Measurements from ENCODE around the gene PEAR1.

The PEAR1 gene

GRCh38 chr1:156894711-156895454, 1.4 kb downstream of the PEAR1 start:
- Histone ChIP-seq H4K20me1 (ENCODE audit: insufficient read depth, low read length) (no peaks in the 10 kb centered on the region; the same call in 1 of the 2 replicates), H3K4me2 (ENCODE audit: insufficient read depth, low read length) (no peak overlapping the region), H3K27me3 (ENCODE audit: insufficient read depth, low read length, poor library complexity) (no peaks in the 10 kb centered on the region), H3K27ac (ENCODE audit: low read length) (no peak overlapping the region), H3K4me3 (ENCODE audit: low read depth in 1 of 2, low read length in 2 of 2) (no peak overlapping the region), H3K36me3 (ENCODE audit: insufficient read depth, low read length) (no peaks in the 10 kb centered on the region), H3K79me2 (ENCODE audit: insufficient read depth, low read length) (no peaks in the 10 kb centered on the region), H3K4me1 (ENCODE audit: insufficient read depth, low read length) (peaks cover 2% of the 10 kb centered on the region; the same call in 1 of the 2 replicates), H3K9me3 (ENCODE audit: insufficient read depth, low read length, severe bottlenecking) (no peaks in the 10 kb centered on the region), H3K9ac (ENCODE audit: low read depth, low read length) (no peak overlapping the region), H2AFZ (ENCODE audit: low read depth, low read length) (no peak overlapping the region)
- no peak for DNase-seq
- ATAC-seq (ENCODE audit: insufficient read depth, low read depth), result no peak
- TF ChIP-seq EZH2 (IDR thresholded peaks at IDR 0.05; ENCODE audit: borderline replicate concordance, low read depth, low read length, severe bottlenecking), result no peak

- Histone ChIP-seq H3K4me3 (ENCODE audit: low read depth in 1 of 2, low read length in 2 of 2) (no peak overlapping the region), H3K36me3 (ENCODE audit: insufficient read depth, low read length) (no peaks in the 10 kb centered on the region), H3K4me2 (ENCODE audit: insufficient read depth, low read length) (no peak overlapping the region), H3K27ac (ENCODE audit: low read length) (no peak overlapping the region), H3K4me1 (ENCODE audit: insufficient read depth, low read length) (no peaks in the 10 kb centered on the region), H4K20me1 (ENCODE audit: insufficient read depth, low read length) (no peaks in the 10 kb centered on the region), H3K27me3 (ENCODE audit: insufficient read depth, low read length, poor library complexity) (no peaks in the 10 kb centered on the region), H3K79me2 (ENCODE audit: insufficient read depth, low read length) (no peaks in the 10 kb centered on the region), H3K9me3 (ENCODE audit: insufficient read depth, low read length, severe bottlenecking) (no peaks in the 10 kb centered on the region), H3K9ac (ENCODE audit: low read depth, low read length) (no peak overlapping the region), H2AFZ (ENCODE audit: low read depth, low read length) (no peak overlapping the region)
- no peak for TF ChIP-seq EZH2 (IDR thresholded peaks at IDR 0.05; ENCODE audit: borderline replicate concordance, low read depth, low read length, severe bottlenecking)
- TF ChIP-seq CTCF (IDR thresholded peaks at IDR 0.05; ENCODE audit: borderline replicate concordance, extremely low read depth, low read length, poor library complexity, severe bottlenecking), result no peak
- ATAC-seq (ENCODE audit: insufficient read depth, low read depth) (no peak), DNase-seq (no peak)
Observed at GRCh38 chr1:156895455-156895812, 1.9 kb downstream of the PEAR1 start.

DNA sequence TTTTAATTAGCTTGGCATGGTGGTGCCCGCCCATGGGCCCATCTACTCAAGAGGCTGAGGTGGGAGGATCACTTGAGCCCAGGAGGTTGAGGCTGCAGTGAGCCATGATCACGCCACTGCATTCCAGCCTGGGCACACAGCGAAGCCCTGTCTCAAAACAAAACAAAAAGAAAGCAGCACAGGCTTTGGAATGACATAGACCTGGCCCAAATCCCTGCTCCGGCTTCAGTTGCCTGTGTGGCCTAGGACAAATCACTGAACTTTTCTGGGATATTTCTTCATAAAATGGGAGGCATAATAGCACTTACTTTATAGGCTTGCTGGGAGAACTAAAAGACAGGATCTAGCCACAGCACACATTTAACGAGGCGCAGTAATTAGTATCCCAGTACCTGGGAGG, 2.4 kb downstream of the PEAR1 start:
- H3K4me2 ChIP-seq (ENCODE audit: insufficient read depth, low read length), result no peak overlapping the region
- no peak for ATAC-seq (ENCODE audit: insufficient read depth, low read depth)
- H3K9ac ChIP-seq (ENCODE audit: low read depth, low read length), result no peak overlapping the region
- no peak overlapping the region for H3K27ac ChIP-seq (ENCODE audit: low read length)
- no peaks in the 10 kb centered on the region for H3K27me3 ChIP-seq (ENCODE audit: insufficient read depth, low read length, poor library complexity)
- H3K79me2 ChIP-seq (ENCODE audit: insufficient read depth, low read length), result no peaks in the 10 kb centered on the region
- no peaks in the 10 kb centered on the region for H3K9me3 ChIP-seq (ENCODE audit: insufficient read depth, low read length, severe bottlenecking)
- H4K20me1 ChIP-seq (ENCODE audit: insufficient read depth, low read length), result no peaks in the 10 kb centered on the region
- no peak for DNase-seq
- H3K4me1 ChIP-seq (ENCODE audit: insufficient read depth, low read length), result no peaks in the 10 kb centered on the region
- H3K36me3 ChIP-seq (ENCODE audit: insufficient read depth, low read length), result no peaks in the 10 kb centered on the region
- no peak overlapping the region for H3K4me3 ChIP-seq (ENCODE audit: low read depth in 1 of 2, low read length in 2 of 2)
- no peak overlapping the region for H2AFZ ChIP-seq (ENCODE audit: low read depth, low read length)
- TF ChIP-seq CTCF (IDR thresholded peaks at IDR 0.05; ENCODE audit: borderline replicate concordance, extremely low read depth, low read length, poor library complexity, severe bottlenecking) (no peak), EZH2 (IDR thresholded peaks at IDR 0.05; ENCODE audit: borderline replicate concordance, low read depth, low read length, severe bottlenecking) (no peak)

DNA sequence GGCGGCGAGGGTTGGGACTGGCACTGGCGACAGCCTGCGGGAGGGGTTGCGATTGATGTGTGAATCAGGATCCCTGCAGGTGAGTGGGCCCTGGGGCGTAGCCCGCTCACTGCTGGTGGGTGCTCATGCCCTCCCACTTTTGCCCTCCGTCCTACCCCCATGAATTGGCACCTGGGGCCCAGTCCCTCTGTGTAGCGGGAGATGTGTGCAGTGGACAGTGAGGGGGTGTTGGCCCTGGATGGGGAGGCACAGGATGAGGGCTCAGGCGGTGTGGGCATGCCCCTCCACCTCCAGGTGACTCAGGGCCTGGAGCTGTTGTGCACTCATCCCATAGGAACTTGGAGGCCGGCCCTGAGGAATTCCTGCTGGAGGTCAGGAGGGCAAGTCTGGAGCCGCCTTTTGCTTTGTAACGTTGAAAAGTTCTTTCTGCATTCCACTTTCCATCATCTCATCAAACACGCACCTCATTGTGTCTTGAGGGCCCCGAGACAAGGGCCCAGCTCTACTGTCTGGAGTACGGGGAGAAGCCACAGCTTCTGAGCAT, 3.0 kb downstream of the PEAR1 start:
- H3K4me1 ChIP-seq (ENCODE audit: insufficient read depth, low read length), result no peaks in the 10 kb centered on the region

More for the DNA sequence above, 3.0 kb downstream of the PEAR1 start:
- no peak overlapping the region for H3K4me3 ChIP-seq (ENCODE audit: low read depth in 1 of 2, low read length in 2 of 2)
- no peaks in the 10 kb centered on the region for H4K20me1 ChIP-seq (ENCODE audit: insufficient read depth, low read length)
- H3K27ac ChIP-seq (ENCODE audit: low read length), result no peak overlapping the region
- ATAC-seq (ENCODE audit: insufficient read depth, low read depth), result no peak
- no peaks in the 10 kb centered on the region for H3K36me3 ChIP-seq (ENCODE audit: insufficient read depth, low read length)
- H3K27me3 ChIP-seq (ENCODE audit: insufficient read depth, low read length, poor library complexity), result no peaks in the 10 kb centered on the region
- H2AFZ ChIP-seq (ENCODE audit: low read depth, low read length), result no peak overlapping the region
- H3K9ac ChIP-seq (ENCODE audit: low read depth, low read length), result no peak overlapping the region
- no peaks in the 10 kb centered on the region for H3K79me2 ChIP-seq (ENCODE audit: insufficient read depth, low read length)
- TF ChIP-seq CTCF (IDR thresholded peaks at IDR 0.05; ENCODE audit: borderline replicate concordance, extremely low read depth, low read length, poor library complexity, severe bottlenecking) (no peak), EZH2 (IDR thresholded peaks at IDR 0.05; ENCODE audit: borderline replicate concordance, low read depth, low read length, severe bottlenecking) (no peak)
- no peak for DNase-seq
- H3K9me3 ChIP-seq (ENCODE audit: insufficient read depth, low read length, severe bottlenecking), result no peaks in the 10 kb centered on the region
- no peak overlapping the region for H3K4me2 ChIP-seq (ENCODE audit: insufficient read depth, low read length)
